Ishikawa (cell line): ENCODE data around the gene GZF1.

Experiments
- CEBPB ChIP-seq: IDR thresholded peaks from 2 replicates; pipeline ENCODE4 v1.6.1; 2012
- CREB1 ChIP-seq: IDR thresholded peaks from 2 replicates; pipeline ENCODE4 v1.6.1; 2012; ENCODE audit warnings: low read depth
- EGR1 ChIP-seq: IDR thresholded peaks from 2 replicates; pipeline ENCODE4 v1.6.1; 2012
- EP300 ChIP-seq: IDR thresholded peaks from 2 replicates; pipeline ENCODE4 v1.6.1; 2012; ENCODE audit warnings: borderline replicate concordance
- FOXM1 ChIP-seq: IDR thresholded peaks from 2 replicates; pipeline ENCODE4 v1.6.1; 2012; ENCODE audit warnings: low read depth, borderline replicate concordance
- MAX ChIP-seq: IDR thresholded peaks from 2 replicates; pipeline ENCODE4 v1.6.1; 2012
- NFIC ChIP-seq: IDR thresholded peaks from 2 replicates; pipeline ENCODE4 v1.6.1; 2012
- RAD21 ChIP-seq: IDR thresholded peaks from 2 replicates; pipeline ENCODE4 v1.6.1; 2012; ENCODE audit warnings: low read depth
- REST ChIP-seq: IDR thresholded peaks from 2 replicates; pipeline ENCODE4 v1.6.1; 2012; ENCODE audit warnings: low read depth, mild to moderate bottlenecking
- TAF1 ChIP-seq: IDR thresholded peaks from 2 replicates; pipeline ENCODE4 v1.6.1; 2012; ENCODE audit warnings: low read depth, mild to moderate bottlenecking
- TCF12 ChIP-seq: IDR thresholded peaks from 2 replicates; pipeline ENCODE4 v1.6.1; 2012; ENCODE audit warnings: low read depth
- TEAD4 ChIP-seq: IDR thresholded peaks from 2 replicates; pipeline ENCODE4 v1.6.1; 2012
- USF1 ChIP-seq: IDR thresholded peaks from 2 replicates; pipeline ENCODE4 v1.6.1; 2012
- YY1 ChIP-seq: IDR thresholded peaks from 2 replicates; pipeline ENCODE4 v1.6.1; 2012; ENCODE audit warnings: low read depth
- ZBTB7A ChIP-seq: IDR thresholded peaks from 2 replicates; pipeline ENCODE4 v1.6.1; 2012; ENCODE audit warnings: low read depth

Gene GZF1

GRCh38 chr20:23346002-23346401 lies 16.0 kb upstream of the GZF1 start:
- TF ChIP-seq FOXM1 (no peak), MAX (no peak), USF1 (no peak), CREB1 (no peak), TEAD4 (no peak), RAD21 (no peak), TAF1 (no peak), EP300 (no peak), EGR1 (no peak), REST (no peak), CEBPB (no peak)

GRCh38 chr20:23347791-23348190 lies 14.2 kb upstream of the GZF1 start:
- no peak for TF ChIP-seq TCF12
- no peak for TF ChIP-seq REST
- no peak for TF ChIP-seq CEBPB
- no peak for TF ChIP-seq TEAD4
- no peak for TF ChIP-seq NFIC
- TF ChIP-seq EP300: no peak
- no peak for TF ChIP-seq RAD21
- TF ChIP-seq TAF1: no peak
- TF ChIP-seq EGR1: no peak
- TF ChIP-seq USF1: no peak
- TF ChIP-seq CREB1: no peak
- TF ChIP-seq FOXM1: no peak
- TF ChIP-seq MAX: no peak
- TF ChIP-seq YY1: no peak
- no peak for TF ChIP-seq ZBTB7A

GRCh38 chr20:23349338-23350195 lies 12.4 kb upstream of the GZF1 start:
- TF ChIP-seq FOXM1 (0 out of 2 replicates have a peak, but pooled peaks have one; percentile 12), TEAD4 (no peak), REST (no peak)

- peak; percentile 75 for TF ChIP-seq TAF1
- TF ChIP-seq MAX: peak; percentile 95
- no peak for TF ChIP-seq REST
- TF ChIP-seq YY1: peak; percentile 55; the same call in 1 of the 2 replicates
- TF ChIP-seq CREB1: peak; percentile 54
- peak; percentile 5; the same call in 1 of the 2 replicates for TF ChIP-seq USF1
- no peak for TF ChIP-seq CEBPB
- peak; percentile 31; the same call in 1 of the 2 replicates for TF ChIP-seq TEAD4
- no peak for TF ChIP-seq RAD21
- 0 out of 2 replicates have a peak, but pooled peaks have one; percentile 13 for TF ChIP-seq FOXM1
- TF ChIP-seq NFIC: no peak
- TF ChIP-seq EGR1: no peak
- TF ChIP-seq TCF12: peak; percentile 52; the same call in 1 of the 2 replicates
- no peak for TF ChIP-seq ZBTB7A
- no peak for TF ChIP-seq EP300
Measured at GRCh38 chr20:23350196-23350903, 11.6 kb upstream of the GZF1 start, which contains the start of gene NXT1. NXT1 (plus strand) TSS chr20:23350791; CDS start chr20:23354042, 3,251 bp downstream.
